ENCODE data around the gene VARS2.

The VARS2 gene

DNA sequence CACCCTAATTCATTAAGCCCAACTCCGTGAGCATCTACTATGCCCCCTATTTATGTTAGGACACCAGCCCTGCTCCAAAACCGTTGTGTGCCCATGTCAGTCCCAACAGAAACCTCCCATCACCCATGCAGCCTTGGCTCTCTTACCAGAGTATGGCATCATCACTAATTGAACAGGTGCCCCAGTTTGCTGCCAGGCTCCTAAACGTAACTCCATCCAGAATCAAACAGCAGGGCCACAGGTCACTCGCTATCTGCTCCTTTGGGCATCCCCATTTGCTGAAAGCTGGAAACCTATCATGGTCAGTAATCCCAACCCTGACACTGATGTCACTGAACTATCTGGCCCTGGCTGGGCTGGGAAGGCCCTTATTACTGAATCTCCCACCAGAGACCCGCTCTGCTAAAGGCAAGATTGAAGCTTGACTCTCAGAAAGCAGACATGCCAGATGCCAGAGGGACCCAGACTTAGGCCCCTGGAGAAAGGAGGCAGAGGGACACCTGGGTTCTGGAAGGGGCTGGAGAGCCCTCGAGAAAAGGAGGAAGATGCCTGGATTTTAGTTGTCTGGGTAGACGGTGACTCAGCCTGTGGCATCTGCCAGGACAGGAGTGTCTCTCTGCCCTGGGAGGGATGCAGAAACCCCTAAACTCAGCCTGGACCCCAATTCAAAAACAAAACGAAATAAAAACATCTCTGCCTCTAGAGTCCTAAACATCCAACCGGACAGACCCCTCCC, 40.8 kb downstream of the VARS2 start:
- H3K4me1 Mint-ChIP-seq = peaks cover 21% of the 10 kb centered on the region
- no peak overlapping the region for H3K27ac Mint-ChIP-seq
- TF ChIP-seq, protein P1, sequence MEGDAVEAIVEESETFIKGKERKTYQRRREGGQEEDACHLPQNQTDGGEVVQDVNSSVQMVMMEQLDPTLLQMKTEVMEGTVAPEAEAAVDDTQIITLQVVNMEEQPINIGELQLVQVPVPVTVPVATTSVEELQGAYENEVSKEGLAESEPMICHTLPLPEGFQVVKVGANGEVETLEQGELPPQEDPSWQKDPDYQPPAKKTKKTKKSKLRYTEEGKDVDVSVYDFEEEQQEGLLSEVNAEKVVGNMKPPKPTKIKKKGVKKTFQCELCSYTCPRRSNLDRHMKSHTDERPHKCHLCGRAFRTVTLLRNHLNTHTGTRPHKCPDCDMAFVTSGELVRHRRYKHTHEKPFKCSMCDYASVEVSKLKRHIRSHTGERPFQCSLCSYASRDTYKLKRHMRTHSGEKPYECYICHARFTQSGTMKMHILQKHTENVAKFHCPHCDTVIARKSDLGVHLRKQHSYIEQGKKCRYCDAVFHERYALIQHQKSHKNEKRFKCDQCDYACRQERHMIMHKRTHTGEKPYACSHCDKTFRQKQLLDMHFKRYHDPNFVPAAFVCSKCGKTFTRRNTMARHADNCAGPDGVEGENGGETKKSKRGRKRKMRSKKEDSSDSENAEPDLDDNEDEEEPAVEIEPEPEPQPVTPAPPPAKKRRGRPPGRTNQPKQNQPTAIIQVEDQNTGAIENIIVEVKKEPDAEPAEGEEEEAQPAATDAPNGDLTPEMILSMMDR (IDR thresholded peaks at IDR 0.05; ENCODE audit: unreplicated experiment in 3 of 3) = no peak
- H3K27me3 Mint-ChIP-seq (ENCODE audit: low read depth) = peaks cover 56% of the 10 kb centered on the region
- H3K9me3 Mint-ChIP-seq = peaks cover 15% of the 10 kb centered on the region
- peak overlapping the region; percentile 67 to 70 (median 68) for H3K4me3 Mint-ChIP-seq
- no peaks in the 10 kb centered on the region for H3K36me3 Mint-ChIP-seq (ENCODE audit: low read depth)

DNA sequence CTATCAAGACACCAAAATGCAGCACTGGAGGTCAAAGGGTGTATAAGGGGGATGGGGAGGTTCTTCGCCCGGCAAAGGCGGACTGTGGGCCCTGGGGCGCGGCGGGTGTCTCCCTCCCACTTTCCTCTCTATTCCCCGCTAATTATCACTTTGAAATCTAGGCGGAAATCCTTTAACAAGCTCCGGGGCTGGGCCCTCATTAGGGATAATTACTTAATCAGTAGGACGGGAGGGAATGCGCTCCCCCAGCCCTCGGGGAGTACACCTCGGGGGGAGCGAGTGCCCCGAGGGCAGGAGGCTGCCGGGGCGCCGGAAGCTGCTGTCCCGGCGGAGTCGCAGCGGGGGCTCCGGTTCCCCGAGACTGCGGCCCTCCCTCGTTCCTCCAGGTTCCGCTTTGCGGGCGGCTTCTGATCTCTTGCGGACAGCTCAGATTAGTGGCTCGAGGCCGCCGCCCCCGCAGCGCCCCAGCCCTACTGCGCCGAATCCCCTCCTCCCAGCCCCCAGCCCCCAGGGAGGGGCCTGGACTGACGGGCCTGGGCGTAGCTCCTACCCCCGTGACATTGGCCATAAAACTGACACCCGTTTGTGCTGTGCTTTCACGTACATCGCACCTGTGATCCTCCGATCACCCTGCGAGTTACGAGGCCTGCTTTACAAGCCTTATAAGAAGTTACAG, 41.5 kb downstream of the VARS2 start:
- H3K9me3 Mint-ChIP-seq = peaks cover 13% of the 10 kb centered on the region
- H3K4me1 Mint-ChIP-seq = peaks cover 21% of the 10 kb centered on the region
- H3K27ac Mint-ChIP-seq = peak overlapping the region in 2 of 3 experiments; percentile 48
- H3K27me3 Mint-ChIP-seq (ENCODE audit: low read depth) = peaks cover 48% of the 10 kb centered on the region
- no peaks in the 10 kb centered on the region for H3K36me3 Mint-ChIP-seq (ENCODE audit: low read depth)
- peak overlapping the region; percentile 75 to 82 (median 79) for H3K4me3 Mint-ChIP-seq
- TF ChIP-seq, protein P1 (IDR thresholded peaks at IDR 0.05; ENCODE audit: unreplicated experiment in 3 of 3) = no peak

DNA sequence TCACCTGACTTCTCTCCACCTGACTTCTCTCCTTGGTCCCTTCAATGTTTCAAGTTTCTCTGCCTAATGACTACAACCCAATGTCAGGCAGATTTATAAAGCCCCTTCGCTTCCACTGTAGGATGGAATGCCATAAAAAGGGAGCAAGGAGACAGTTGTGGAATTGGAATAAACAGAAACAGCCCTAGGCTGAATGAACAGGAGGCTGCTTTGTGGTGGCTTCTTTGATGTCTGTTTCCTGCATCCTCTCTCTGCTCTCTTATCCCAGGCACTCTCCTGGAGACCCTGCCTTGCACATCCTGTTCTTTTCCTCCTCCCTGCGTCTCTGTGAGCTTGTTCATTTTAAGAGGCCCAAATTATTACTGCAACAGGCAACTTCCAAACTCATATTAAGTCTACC, 43.7 kb downstream of the VARS2 start:
- peak overlapping the region in 1 of 3 experiments; percentile 12 for H3K27ac Mint-ChIP-seq
- peaks cover 27% of the 10 kb centered on the region for H3K27me3 Mint-ChIP-seq (ENCODE audit: low read depth)
- H3K9me3 Mint-ChIP-seq = no peaks in the 10 kb centered on the region
- no peaks in the 10 kb centered on the region for H3K36me3 Mint-ChIP-seq (ENCODE audit: low read depth)
- TF ChIP-seq, protein P1 (IDR thresholded peaks at IDR 0.05; ENCODE audit: unreplicated experiment in 3 of 3) = no peak
- no peak overlapping the region for H3K4me3 Mint-ChIP-seq
- H3K4me1 Mint-ChIP-seq = peaks cover 25% of the 10 kb centered on the region

DNA sequence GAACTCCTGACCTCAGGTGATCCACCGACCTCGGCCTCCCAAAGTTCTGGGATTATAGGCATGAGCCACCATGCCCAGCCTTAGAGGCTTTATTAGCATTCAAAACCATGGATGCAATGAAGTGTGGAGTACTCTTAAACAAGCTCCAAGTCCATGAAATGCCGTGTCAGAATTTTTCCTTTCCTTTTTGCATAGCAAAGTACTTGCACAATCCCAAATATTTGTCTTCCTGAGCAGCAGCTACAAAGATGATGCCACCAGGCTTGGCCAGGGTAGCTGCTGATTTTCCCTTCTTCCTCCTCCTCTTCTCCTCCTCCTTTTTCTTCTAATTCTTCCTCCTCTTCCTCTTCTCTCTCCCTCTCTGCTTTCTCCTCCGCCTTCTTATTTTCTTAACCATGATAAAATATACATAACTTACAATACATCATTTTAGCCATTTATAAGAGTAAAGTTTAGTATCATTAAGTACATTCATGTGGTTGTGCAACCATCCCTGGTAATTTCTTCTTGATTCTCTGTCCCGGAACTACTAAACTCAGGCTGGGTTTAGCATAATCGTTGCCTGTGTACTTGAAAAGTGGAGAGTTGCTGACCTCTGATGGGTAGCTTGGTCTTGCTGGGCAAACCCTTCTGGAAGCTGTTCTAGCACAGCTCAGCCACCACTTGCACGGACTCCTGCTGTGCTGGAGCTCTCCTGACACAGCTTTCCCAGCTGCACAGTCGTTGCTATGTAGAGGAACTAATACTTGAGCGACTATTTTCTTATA, 47.1 kb downstream of the VARS2 start:
- Mint-ChIP-seq H3K27me3 (ENCODE audit: low read depth) (peaks cover 18% of the 10 kb centered on the region), H3K9me3 (no peaks in the 10 kb centered on the region), H3K4me3 (no peak overlapping the region), H3K27ac (no peak overlapping the region), H3K36me3 (ENCODE audit: low read depth) (no peaks in the 10 kb centered on the region), H3K4me1 (peaks cover 16% of the 10 kb centered on the region)
- TF ChIP-seq, protein P1 (IDR thresholded peaks at IDR 0.05; ENCODE audit: unreplicated experiment in 3 of 3) = no peak

DNA sequence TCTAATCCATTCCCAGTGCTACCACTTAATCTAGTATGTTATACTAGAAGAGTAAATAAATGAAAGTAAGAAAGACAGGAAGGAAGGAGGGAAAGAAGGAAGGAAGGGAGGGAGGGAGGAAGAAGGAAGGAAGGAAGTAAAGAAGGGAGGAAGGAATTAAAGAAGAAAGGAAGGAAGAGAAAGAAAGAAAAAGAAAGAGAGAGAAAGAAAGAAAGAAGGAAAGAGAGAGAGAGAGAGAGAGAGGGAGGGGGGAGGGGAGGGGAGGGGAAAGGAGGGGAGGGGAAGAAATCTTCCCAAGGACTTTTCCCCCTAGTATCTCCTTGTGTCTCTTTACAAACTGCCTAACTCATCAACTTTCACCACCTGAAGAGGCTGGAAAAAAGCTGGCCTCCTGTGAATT, 48.7 kb downstream of the VARS2 start:
- no peaks in the 10 kb centered on the region for H3K9me3 Mint-ChIP-seq
- no peak overlapping the region for H3K4me3 Mint-ChIP-seq
- TF ChIP-seq, protein P1 (IDR thresholded peaks at IDR 0.05; ENCODE audit: unreplicated experiment in 3 of 3) = no peak
- no peaks in the 10 kb centered on the region for H3K36me3 Mint-ChIP-seq (ENCODE audit: low read depth)
- H3K4me1 Mint-ChIP-seq = peaks cover 10% of the 10 kb centered on the region
- peaks cover 11% of the 10 kb centered on the region for H3K27me3 Mint-ChIP-seq (ENCODE audit: low read depth)
- no peak overlapping the region for H3K27ac Mint-ChIP-seq

Data from nephron (organoid).